DMS114 treated with DMSO at 0.1 percent for 48 hours (cell line): ENCODE measurements around the gene MAPK7.

Experiments used
- DNase-seq: peaks from one replicate; lab custom pipeline; 2025; ENCODE audit not compliant: unreplicated experiment; lab: John Stamatoyannopoulos, UW

The MAPK7 gene

DNA sequence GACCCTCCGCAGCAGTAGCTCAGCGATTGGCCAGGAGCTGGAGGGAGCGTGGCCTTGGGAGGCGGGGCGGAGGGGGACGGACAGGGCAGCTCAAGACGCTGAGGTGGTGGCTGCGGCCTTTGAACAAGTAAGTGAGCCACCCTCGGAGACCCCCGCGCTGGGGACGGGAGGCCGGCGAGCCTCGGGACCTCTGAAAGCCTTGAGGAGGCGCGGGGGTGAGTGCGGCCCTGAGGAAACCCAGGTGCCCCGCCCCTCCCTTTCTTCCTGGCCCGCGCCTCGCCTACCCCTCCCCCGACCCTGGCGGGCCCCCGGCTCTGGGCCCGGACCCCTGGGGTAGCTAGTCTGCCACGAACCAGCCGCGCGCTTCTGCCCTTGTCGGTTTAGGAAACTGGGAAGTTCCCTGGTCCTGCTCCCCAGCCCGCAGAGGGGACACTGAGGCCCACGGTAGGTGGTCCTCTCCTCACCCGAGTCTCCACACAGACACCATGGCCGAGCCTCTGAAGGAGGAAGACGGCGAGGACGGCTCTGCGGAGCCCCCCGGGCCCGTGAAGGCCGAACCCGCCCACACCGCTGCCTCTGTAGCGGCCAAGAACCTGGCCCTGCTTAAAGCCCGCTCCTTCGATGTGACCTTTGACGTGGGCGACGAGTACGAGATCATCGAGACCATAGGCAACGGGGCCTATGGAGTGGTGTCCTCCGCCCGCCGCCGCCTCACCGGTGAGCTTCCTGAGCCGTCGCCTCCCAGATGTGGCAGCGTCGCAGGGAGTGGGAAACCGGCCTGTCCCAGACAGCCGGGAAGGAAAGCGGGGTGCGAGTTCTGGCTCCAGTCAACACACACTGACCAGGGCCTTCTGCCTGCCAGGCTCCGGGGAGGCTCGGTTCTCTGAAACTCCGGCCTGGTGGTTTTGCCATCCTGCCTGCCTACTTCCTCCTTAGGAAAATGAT lies at the start of gene MAPK7:
MAPK7 (plus strand) TSS at position 83 of the 945 bp plus-strand sequence; CDS start at position 486, 403 bp downstream.
- DNase-seq = no peak

DNA sequence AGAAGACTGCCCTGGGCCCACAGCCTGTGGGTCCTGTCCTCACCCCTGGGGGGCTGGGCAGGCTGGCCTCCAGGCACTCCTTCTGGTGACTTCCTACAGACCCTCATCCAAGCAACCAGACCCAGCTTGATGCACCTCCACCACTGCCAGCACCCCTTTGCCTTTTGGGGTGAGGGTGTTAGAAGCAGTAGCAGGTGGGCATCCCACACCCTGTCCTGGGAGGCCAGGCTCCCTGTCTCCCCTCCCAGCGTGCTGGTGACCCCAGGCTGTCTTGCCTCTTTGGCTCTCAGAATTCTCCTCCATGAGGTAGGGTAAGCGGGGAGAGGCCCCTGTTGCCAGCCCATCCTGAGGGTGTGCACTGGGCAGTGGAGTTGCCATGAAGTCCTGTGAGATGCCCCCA lies 49.2 kb upstream of the MAPK7 start:
- DNase-seq = no peak

DNA sequence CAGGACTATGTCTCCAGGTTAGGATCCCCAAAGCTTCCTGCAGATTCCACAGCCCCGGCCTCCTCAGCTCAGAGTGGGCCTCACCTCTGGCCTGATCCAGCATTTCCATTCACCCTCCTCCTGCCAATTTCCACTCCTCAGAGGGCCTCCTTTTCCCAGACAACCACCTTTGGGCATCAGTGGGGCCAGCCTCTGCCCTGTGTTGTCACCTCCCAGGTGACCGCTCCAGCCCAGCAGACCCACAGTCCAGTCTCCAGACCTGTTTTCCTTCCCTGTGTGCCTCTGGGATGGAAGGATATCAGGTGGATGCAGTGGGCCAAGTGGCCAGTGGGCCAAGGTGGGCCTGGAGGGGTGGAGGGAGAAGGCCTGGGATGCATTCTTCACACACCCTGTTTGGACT lies 48.5 kb upstream of the MAPK7 start:
- no peak for DNase-seq

DNA sequence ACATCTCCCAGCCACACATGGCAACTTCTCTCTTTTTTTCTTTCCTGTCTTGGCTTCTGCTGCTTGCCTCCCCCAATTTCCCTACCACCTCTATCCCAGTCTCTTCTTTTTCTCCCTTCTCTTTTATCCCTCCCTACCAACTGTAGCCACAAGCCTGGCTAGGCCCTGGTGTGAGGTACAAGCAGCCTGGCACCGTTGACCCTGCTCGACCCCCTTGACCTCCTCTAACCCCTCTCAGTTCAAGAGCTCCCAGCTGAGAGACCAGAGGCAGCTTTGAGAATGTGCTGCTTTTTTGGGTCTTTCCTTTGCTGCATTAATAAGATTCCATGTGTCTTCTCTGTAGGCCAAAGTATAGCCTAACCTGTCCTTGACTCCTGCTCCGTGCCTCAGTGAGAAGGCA lies 48.0 kb upstream of the MAPK7 start:
- no peak for DNase-seq

DNA sequence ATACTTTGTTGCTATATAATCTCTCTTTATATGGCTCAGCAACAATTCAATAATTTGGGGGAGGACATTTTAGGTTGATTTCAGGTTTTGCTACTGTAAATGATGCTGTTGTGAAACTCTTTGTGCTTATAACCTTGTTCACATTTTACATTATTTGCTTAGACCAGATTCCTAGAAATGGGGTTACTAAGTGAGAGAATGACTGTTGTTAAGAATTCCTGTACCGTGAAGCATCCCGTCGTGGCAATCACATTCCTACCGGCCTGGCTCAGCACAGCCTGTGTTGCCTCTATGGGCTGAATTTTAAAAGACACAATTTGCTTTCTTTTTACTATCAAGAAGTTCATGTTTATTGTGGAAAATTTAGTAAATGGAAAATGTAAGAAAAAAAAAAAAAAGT lies 47.2 kb upstream of the MAPK7 start:
- DNase-seq = no peak

DNA sequence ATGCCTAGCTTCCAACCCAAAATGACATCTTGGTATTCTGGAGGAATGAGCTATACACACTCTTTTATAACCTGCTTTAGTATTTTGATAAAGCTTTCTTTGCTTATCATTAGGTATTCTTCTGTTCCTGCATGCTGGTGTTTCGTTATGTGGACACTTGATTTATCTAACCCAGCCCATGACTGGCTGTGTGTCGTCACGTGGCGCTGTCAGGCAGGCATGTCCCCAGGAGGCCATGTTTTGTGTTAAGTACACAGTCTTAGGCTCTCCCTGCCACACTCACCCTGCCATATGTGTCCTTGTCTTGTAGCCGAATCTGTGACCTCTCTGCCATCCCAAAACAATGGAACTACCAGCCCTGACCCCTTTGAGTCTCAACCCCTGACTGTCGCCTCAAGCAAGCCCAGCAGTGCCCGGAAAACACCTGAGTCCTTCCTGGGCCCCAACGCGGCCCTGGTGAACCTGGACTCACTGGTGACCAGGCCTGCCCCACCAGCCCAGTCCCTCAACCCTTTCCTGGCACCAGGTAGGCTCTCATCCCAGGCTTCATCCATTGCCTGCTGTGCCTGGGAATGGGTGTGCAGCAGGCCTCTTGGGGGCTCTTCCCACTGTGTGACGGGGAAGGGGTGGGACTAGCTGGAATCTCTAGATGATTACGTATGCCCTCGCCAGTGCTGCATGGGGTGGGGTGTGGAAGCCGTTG lies 46.6 kb upstream of the MAPK7 start:
- DNase-seq = no peak

DNA sequence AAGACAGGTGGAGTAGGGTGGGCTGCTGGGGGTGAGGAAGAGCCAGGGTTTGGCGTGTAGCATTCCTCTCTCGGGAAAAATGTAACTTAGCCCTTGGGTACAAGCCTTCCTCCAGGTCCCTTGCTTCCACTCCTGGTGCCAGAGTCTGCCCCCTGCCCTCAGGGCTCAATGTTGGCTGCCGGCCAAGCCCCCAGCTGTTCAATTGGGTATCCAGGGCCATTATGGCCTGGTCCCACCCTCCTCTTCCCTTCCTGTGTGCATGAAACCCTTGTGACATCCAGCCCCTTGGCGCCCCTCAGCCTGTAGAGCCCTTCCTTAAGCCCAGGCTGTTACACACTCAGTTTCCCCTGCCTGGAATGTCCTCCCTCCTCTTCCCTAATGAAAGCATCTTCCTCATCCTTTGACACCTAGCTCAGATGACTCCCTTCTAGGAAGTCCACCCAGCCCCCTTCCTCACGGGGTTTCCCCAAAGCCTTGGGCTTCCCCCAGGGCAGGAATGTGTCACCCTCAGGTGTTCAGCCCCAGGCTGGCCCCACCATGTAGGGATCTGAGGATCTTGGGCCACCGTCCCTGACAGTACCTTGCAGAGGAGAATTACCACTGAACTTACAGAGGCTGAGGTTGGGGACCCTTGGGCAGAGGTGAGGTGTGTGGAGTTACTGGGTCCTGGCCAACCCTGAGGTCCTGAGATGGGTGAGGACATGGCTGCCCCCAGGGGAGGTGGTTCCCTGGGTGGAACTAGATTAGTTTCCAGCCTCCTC lies 45.7 kb upstream of the MAPK7 start:
- DNase-seq = no peak

DNA sequence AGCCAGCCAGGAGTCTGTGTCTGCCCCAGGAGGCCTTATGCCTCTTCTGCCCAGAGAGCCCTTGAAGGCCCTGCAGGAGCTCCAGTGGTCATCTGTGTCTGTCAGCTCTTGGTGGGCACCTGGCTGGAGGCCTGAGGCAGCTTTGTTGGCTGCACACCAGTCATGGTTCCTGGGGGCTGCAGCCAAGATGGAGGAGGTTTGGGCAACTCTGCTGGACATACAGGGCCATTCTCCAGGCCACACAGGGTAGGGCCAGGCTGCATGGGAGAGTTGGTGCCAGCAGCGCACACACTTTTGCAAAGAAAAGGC lies 45.2 kb upstream of the MAPK7 start:
- DNase-seq = no peak

DNA sequence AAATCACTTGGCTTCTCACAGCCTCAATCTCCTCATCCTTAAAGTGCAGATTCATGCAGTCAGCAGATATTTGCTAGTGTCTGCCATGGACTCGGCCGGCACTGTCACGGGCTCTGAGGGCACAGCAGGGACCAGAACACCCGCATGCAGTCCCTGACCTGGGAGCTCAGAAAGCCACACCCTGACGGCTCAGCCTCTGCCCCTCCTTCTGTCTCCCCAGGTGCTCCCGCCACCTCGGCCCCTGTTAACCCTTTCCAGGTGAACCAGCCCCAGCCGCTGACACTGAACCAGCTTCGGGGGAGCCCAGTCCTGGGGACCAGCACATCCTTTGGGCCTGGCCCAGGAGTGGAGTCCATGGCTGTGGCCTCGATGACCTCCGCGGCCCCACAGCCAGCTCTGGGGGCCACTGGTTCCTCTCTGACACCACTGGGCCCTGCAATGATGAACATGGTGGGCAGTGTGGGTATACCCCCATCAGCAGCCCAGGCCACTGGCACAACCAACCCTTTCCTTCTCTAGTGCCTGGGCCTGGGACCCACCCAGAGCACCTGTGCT lies 44.5 kb upstream of the MAPK7 start:
- DNase-seq = no peak

DNA sequence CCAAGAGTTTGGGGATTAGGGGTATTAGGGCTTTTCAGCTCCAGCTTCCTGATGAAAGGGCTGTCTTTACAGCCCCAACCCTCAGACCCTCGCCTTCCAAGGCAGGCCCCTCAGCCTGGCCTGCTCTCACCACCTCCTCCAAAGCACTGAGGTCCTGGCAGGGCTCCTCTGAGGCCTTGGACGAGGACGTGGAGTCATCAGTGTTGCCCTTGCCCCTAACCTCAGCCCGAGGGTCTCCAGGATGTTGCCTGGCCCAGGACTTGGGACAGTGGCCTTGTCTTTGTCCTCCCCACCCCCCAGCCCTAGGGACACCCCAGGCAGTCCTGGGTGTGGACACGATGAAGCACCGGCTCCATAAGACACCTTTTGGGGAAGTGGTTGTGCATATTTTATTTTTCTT lies 44.0 kb upstream of the MAPK7 start:
- DNase-seq = no peak

DNA sequence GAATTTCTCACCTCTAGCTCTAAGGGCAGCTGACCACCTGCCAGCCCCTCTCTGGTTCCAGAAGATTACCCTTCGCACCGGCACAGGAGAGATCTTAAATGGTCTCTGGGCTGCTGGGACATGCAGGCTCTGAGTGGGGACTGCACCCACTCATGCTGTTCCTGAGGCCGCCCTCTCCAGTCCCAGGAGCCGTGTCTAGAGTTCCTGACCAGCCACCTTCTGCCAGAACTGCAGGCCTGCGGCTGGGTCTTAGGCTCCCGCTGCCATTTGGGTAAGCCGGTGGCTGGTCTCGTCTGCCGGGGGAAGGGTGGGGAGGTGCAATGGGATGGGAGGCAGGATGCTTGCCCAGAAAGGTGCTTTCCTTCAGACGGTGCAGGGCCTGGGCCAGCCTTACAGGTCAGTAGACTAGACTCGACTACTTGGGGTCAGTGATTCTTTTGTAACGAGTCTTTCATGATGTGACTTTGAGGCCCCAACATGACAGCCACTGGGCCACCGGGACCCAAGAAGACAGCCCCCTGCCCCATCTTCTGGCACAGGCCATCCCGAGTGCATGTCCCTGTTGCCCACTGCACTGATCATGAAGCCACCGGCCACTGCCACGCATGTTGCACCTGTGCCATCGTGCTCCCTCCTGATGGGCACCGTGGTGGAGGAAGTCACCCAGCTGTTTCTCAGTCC lies 42.2 kb upstream of the MAPK7 start:
- no peak for DNase-seq

DNA sequence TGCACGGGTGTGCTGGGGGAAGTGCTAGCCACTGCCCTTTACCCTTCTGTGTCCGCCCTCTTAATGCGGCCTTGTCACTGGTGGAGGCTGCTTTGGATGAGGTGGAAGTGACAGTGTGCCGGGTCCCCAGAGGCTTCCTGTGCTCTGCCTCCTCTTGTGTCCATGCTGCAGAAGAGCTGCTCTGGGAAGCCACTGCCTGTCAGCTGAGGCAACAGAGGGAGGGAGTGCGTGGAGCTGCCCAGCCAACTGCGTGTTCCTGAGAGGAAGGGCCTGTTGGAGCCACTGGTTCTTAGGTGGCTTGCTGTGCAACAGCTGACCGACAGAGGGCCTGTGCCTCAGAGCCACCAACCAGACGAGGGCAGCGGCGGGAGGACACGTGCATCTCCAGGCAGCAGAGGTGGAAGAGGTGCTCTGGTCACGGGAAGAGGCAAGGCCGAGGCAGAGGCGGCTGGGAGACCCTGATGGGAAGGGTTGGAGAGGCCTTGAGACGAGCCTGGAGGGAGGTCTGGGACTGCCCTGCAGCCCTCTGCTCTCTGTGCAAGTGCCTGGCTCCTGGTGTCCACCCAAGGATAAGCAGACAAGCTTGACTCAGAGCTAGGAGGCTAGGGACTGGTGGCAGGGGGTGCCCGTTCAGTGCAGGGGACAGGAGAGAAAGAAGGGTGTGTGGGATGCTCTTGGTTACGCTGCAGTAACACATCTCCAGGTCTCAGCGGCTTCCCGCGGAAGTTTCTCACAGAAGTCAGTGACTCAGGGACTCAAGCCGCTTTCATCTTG lies 41.2 kb upstream of the MAPK7 start:
- DNase-seq = no peak

DNA sequence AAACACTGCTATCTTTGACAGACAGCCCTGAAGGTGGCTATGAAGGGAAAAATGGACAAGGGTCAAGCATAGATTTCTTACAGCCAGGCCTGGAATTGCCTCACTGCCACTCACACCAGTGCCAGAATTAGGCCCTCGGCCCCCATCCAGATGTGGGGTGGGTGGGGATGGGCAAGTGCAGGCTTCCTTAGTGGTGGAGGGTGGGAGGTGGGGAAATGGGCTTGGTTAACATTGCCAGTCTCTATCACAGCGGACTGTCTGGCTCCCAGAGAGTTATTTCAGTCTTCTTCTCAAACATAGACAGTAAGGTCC lies 40.6 kb upstream of the MAPK7 start:
- no peak for DNase-seq

DNA sequence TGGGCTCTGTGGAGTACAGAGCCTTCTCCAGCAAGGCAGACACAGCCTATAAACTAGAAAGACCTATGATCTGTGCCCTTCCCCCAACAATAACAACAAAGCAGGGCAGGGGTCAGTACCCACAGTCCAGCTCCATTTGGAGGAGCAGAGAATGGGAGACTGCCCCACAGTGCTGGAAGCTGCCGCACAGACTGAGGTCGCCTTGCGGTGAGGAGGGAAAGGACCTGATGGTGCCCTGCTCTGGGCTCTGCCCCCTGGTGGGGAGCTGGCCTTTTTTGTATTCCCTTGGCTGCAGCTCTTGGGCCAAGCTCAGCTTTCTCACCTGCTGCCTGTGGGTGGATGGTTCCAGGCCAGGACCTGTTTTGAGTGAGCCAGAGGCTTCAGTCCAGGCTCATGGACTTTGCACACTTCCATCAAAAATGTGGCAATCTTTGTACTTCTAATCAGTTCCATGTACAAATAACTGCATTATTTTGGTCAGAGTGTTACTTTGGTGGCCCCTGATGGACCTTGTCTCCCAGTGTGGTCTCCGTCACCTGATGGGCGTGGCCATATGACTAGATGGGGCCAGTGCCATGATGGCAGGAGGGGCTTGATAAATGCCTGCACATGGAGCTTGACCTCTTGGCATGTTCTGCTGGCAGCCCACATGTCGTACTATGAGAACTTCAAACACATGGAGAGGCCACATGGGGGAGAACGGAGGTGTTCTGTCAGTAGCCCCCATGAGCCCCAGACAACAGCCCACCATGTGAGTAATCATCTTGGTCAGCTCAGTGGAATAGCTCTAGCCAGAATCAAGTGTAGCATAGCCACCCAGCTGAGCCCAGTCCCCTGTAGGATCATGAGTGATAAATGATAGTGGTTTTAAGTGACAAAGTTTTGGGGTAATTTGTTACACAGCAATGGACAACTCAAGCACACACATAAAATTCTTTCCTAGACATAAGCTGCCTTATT lies 40.0 kb upstream of the MAPK7 start:
- DNase-seq = no peak

DNA sequence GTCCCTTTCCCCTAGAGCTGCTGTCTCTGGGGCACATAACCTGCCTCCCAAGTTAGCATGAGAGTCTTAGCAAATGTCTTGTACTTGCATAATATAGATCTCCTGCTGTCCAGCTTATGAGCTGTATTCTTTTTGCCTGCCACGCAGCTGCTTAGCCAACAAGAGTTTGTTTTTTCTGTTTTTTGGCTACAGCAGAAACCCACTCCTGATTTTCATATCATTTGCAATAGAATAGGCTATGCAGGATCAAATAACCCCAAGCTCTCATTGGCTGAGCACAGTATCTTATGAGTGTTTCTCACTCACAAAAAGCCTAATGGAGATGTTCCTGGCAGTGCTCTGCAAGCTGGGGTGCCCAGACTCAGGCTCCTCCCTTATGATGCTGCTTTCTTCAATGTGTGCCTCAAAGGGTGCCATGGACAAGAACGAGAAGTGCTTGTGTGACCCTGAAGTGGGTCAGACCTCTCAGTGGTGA lies 38.9 kb upstream of the MAPK7 start:
- DNase-seq = no peak

DNA sequence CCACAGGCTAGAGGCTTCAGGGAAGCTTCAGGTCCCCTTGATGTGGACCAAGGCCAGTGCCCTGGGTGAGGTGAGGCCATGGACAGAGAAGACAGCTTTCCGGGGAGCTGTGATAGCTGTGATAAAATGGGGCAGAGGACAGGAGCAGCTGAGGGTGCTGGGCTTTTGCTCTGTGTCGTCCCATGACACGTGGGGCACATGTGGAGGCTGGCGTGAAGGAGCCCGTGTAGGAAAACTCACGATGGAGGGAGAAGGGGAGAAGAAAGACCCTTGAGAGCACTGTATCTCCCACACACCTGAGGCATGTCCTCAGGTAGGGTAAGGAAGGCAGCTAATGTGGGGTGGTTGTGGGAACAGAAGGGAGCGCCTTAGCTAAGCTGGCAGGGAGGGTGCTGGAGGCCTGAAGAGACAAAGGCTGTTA lies 37.1 kb upstream of the MAPK7 start:
- DNase-seq = no peak

DNA sequence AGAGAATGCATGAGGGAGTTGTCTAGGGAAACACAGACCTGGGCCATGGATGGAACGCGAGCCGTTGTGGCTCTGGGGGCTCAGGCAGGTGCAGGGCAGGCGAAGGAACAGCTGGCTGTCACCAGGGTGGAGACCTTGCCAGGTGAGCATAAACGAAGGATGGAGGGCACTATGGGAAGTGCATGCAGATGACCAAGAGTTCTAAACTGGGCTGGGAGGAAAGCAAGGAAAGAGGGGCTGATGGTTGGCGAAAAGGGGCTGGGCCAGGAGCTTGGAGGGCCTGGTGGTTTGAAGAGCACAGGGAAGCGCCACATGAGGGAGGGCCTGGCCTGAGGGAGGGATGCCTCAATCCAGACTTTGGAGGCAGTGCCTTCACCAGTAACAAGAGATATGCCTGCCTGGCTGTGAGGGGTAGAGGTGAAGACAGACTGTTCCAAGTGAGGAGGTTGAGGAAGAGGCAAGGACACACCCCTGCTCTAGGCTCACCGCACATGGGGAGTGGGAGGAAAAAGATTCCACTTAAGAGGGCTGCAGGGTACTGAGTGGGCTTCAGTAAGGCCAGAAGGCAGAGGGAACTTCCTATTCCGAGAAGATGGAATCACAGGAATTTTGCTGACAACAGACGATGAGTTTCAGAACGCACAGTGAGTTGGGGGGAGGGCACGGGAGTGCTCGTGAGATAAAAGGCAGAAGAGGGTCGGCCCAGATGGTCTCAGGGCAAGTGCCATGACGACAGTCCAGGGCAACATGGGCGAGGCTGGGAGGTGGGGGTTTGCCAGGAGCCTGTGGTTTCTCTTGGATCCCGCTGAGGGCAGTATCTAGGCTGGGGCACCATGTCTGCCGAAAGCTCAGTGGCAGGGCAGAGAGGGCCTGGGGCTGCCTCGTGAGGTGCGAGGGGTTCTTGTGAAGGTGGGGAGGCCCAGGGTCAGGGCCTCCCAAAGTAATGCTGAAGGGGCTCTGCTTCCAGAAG lies 36.4 kb upstream of the MAPK7 start:
- no peak for DNase-seq
